Upper lobe of right lung (tissue), 1 donor: ENCODE data around the gene KIAA1614. TPM values are rescaled to one million over a fixed set of nuclear protein-coding genes. Genes with fewer than 3 reads are reported as not detected.

Experiments
- ATAC-seq: fragments of 200-7000 bp; cut with Tn5 transposase; one replicate; pipeline ENCODE4 v1.9.1; 2020; ENCODE audit warnings: mild to moderate bottlenecking, moderate library complexity
- DNase-seq: peaks from one replicate; pipeline ENCODE4 v3.0.0-alpha.2; 2020
- H3K27ac ChIP-seq: fragments of 200-600 bp; one replicate; pipeline ENCODE4 v1.8.0; 2022
- H3K27me3 ChIP-seq: fragments of 200-600 bp; one replicate; pipeline ENCODE4 v1.8.0; 2022; ENCODE audit warnings: mild to moderate bottlenecking
- H3K36me3 ChIP-seq: fragments of 200-600 bp; one replicate; pipeline ENCODE4 v1.8.0; 2022
- H3K4me1 ChIP-seq: fragments of 200-600 bp; one replicate; pipeline ENCODE4 v1.8.0; 2022
- H3K4me3 ChIP-seq: fragments of 200-600 bp; one replicate; pipeline ENCODE4 v1.8.0; 2022; ENCODE audit warnings: mild to moderate bottlenecking
- H3K9me3 ChIP-seq: fragments of 200-600 bp; one replicate; pipeline ENCODE4 v1.8.0; 2022
- intact Hi-C: fragments of 100-400 bp; cut with DNase I; formaldehyde crosslinking; loops from one replicate; pipeline ENCODE4 v1.11.0; 2022
- total RNA-seq: library from RNA; stranded (reverse); fragmentation: NEBNext Ultra II Directional; extraction: Animal tissue kit (Norgen Biotek cat#: 25700); gene quantifications from one replicate; pipeline ENCODE4 v1.2.1, GENCODE V29; 2021
- TF ChIP-seq, protein P1 (sequence below): fragments of 200-600 bp; IDR thresholded peaks from one replicate; pipeline ENCODE4 v1.8.0; 2022; ENCODE audit warnings: antibody characterized with exemption
- donor health status: DM: no; HTN: yes; CAD: no; lungs with severe emphysema.

Gene KIAA1614
- total RNA-seq, 1 donor from 2014 or later, result 5.5 TPM

DNA sequence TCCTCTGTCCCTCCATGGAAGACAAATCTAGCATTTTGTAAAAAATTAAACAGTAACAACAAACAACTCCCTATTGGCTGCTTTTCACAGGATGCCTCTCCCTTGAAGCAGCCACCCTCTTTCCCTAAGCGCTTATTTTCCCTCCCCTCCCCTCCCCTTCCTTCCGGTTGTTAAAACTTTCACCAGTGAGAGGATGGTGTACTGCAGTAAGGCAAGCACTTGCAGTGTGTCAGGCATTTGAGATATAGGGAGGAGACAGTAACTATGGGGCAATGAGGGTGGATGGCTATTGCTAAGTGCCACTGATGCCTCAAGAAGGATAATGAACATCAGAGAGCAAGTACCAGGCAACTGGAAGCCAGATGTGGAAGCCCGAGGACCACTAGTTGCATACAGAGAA, 19.1 kb upstream of the KIAA1614 start:
- H3K36me3 ChIP-seq, result no peaks in the 10 kb centered on the region
- no peak overlapping the region for H3K27ac ChIP-seq
- H3K27me3 ChIP-seq, result no peaks in the 10 kb centered on the region
- intact Hi-C loops, result no loop called here
- DNase-seq (no peak), ATAC-seq (no peak)
- H3K9me3 ChIP-seq, result no peaks in the 10 kb centered on the region
- no peaks in the 10 kb centered on the region for H3K4me1 ChIP-seq
- TF ChIP-seq, protein P1, sequence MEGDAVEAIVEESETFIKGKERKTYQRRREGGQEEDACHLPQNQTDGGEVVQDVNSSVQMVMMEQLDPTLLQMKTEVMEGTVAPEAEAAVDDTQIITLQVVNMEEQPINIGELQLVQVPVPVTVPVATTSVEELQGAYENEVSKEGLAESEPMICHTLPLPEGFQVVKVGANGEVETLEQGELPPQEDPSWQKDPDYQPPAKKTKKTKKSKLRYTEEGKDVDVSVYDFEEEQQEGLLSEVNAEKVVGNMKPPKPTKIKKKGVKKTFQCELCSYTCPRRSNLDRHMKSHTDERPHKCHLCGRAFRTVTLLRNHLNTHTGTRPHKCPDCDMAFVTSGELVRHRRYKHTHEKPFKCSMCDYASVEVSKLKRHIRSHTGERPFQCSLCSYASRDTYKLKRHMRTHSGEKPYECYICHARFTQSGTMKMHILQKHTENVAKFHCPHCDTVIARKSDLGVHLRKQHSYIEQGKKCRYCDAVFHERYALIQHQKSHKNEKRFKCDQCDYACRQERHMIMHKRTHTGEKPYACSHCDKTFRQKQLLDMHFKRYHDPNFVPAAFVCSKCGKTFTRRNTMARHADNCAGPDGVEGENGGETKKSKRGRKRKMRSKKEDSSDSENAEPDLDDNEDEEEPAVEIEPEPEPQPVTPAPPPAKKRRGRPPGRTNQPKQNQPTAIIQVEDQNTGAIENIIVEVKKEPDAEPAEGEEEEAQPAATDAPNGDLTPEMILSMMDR, result no peak
- no peak overlapping the region for H3K4me3 ChIP-seq

DNA sequence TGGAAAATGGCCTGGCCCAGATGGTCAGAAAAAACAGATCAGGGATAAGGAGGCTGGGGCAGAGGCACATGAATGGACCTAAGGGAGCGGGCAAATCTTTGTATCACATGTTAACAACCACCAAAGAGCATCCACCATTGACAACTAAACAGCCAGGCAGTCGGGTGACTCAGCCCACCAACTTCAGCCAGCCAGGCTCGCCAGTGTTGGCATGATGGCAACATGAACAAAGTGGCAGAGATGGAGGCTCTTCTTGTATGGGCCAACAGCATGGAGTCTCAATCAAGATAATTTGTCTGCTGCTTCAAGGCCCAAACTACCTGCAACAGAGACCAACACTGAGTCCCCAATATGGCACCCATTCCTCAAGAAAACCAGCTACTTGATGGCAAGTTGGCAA, 16.5 kb upstream of the KIAA1614 start:
- no peaks in the 10 kb centered on the region for H3K4me1 ChIP-seq
- intact Hi-C loops, result no loop called here
- TF ChIP-seq, protein P1, result no peak
- H3K9me3 ChIP-seq, result no peaks in the 10 kb centered on the region
- no peaks in the 10 kb centered on the region for H3K27me3 ChIP-seq
- DNase-seq (no peak), ATAC-seq (no peak)
- no peak overlapping the region for H3K27ac ChIP-seq
- no peak overlapping the region for H3K4me3 ChIP-seq
- no peaks in the 10 kb centered on the region for H3K36me3 ChIP-seq

DNA sequence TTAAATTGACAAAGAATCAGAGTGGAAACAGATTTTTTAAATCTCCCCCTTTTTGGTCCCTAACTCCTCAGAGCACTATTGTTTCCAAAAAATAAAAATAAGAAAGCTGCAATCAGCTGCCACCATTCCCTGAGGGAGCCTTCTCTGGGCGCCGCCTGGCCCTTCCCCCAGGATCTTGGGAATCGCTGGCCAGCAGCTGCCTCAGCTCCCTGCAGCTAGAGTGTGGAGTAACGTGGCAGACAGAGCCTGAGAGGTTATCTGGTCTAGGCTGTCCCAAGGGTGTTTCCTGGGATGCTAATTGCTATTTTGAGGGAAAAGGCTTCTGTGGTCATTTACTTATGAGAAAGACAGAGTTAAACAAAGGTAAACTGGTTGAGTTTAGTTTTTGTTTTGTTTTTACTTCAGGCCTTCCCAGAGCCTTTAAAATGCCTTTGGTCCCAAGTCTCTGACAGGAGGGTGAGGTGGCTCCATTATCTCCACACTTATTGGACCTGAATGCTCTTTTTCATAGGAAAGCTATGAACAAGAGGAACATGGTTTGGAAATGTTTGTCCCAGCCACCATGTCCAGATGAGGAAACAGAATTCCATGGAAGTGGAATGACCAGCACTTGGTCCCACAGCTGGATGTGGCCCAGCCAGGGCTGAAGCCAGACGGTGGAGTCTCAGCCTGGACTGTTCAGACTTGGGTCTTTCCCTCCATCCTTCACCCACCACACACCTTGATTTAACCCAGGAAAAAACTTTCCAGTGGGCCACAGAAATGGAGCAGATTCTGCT, 14.1 kb upstream of the KIAA1614 start:
- intact Hi-C loops, result no loop called here
- H3K27ac ChIP-seq, result no peak overlapping the region
- no peaks in the 10 kb centered on the region for H3K27me3 ChIP-seq
- no peak overlapping the region for H3K4me3 ChIP-seq
- DNase-seq, result no peak
- TF ChIP-seq, protein P1, result no peak
- no peak for ATAC-seq
- H3K9me3 ChIP-seq, result no peaks in the 10 kb centered on the region
- no peaks in the 10 kb centered on the region for H3K4me1 ChIP-seq
- no peaks in the 10 kb centered on the region for H3K36me3 ChIP-seq

DNA sequence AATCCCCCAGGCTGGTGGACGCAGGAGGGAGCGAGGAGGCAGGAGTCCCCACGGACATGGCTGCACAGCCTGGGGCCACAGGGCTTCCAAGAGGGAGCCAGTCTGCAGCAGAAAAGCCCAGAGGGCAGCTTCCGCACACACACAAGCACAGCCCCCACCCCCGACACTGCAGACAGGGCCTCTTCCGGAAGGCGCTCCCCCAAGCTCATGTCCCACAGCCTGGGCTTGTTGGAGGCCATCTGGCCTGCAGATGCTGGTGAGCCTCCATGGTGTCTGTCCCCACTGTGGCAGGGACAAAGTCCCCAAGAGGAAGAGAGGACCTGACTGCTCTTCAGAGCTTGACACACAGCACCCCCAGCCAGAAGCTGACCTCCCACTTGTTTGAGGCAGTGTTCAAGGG, 13.4 kb upstream of the KIAA1614 start:
- H3K27me3 ChIP-seq, result no peaks in the 10 kb centered on the region
- TF ChIP-seq, protein P1, result no peak
- no peak overlapping the region for H3K4me3 ChIP-seq
- no peaks in the 10 kb centered on the region for H3K36me3 ChIP-seq
- no peak for ATAC-seq
- H3K4me1 ChIP-seq, result no peaks in the 10 kb centered on the region
- H3K27ac ChIP-seq, result no peak overlapping the region
- DNase-seq, result no peak
- no peaks in the 10 kb centered on the region for H3K9me3 ChIP-seq
- intact Hi-C loops, result no loop called here

DNA sequence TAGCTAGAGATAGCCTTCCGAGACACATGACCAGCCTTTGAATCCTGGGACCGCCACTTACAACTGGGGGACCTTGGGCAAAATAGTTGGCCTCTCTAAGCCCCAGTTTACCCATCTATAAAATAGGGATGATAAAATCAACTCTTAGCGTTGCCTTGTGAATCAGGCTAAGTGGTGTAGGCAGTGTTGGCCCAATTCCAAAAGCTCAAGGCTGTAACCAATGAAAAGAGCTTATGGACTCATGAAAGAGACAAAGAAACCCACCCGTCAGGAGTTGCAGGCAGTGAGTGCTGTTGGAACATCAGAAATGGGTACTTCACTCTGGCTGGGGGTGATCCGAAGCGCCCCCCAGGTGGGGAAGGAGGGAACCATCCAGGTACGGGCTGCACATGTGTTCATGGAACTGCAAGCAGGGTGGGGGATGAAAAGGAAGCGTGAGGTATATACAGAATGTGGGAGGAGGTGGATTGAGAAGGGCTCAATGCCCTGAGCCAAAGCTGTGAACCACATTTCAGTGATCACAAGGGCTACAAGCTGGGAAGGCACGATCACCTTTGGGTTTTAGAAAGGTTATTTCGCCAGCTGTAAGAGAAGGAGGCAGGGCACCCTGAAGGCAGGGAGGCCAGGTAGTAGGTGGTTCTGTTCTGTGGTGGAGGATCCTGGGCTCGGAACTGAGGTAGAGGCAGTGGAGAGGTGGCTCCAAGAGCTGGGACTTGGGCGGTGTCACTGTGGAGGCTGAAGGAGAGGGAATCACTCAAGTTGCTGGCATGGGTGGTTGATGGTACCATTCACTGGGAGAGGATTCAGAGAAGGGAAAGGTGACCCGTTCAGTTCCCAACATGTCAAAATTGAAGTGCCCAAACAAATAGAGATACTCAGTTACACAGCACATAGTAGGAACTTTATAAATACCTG, 11.4 kb upstream of the KIAA1614 start:
- intact Hi-C loops, result no loop called here
- no peak overlapping the region for H3K4me3 ChIP-seq
- TF ChIP-seq, protein P1, result no peak
- no peaks in the 10 kb centered on the region for H3K9me3 ChIP-seq
- ATAC-seq (no peak), DNase-seq (no peak)
- H3K4me1 ChIP-seq, result no peaks in the 10 kb centered on the region
- H3K27me3 ChIP-seq, result no peaks in the 10 kb centered on the region
- H3K27ac ChIP-seq, result no peak overlapping the region
- no peaks in the 10 kb centered on the region for H3K36me3 ChIP-seq
